Right ventricle myocardium inferior (tissue), 1 donor: ENCODE measurements around the gene IP6K2. TPM values are rescaled to one million over a fixed set of nuclear protein-coding genes. Genes with fewer than 3 reads are reported as not detected.

Experiments
- ATAC-seq: fragments of 200-7000 bp; cut with Tn5 transposase; one replicate; pipeline ENCODE4 v1.9.1; 2020; ENCODE audit warnings: mild to moderate bottlenecking, moderate library complexity
- DNase-seq: peaks from one replicate; pipeline ENCODE4 v3.0.0; 2021; ENCODE audit errors: missing footprints
- intact Hi-C: fragments of 100-400 bp; cut with DNase I; formaldehyde crosslinking; loops from one replicate; pipeline ENCODE4 v1.11.0; 2022
- total RNA-seq: library from RNA; stranded (reverse); fragmentation: NEBNext Ultra II Directional; extraction: Animal tissue kit (Norgen Biotek cat#: 25700); gene quantifications from one replicate; pipeline ENCODE4 v1.2.1, GENCODE V29; 2021
- donor health status: DM: no; HTN: yes; CAD: no; lungs with severe emphysema.

The IP6K2 gene
- total RNA-seq, 1 donor from 2014 or later, result 29.3 TPM

GRCh38 chr3:48680811-48681540 lies 36.0 kb downstream of the IP6K2 start:
- DNase-seq, result no peak
- intact Hi-C loops, result no loop called here
- no peak for ATAC-seq

GRCh38 chr3:48679411-48680391 lies 37.3 kb downstream of the IP6K2 start:
- DNase-seq, result no peak
- ATAC-seq, result no peak
- intact Hi-C loops, result no loop called here

- ATAC-seq (no peak), DNase-seq (no peak)
- intact Hi-C loops, result no loop called here
Measured at GRCh38 chr3:48678566-48679380, 38.2 kb downstream of the IP6K2 start.

- no peak for ATAC-seq
- DNase-seq, result no peak
Measured at GRCh38 chr3:48678056-48678455, 39.0 kb downstream of the IP6K2 start.

GRCh38 chr3:48674505-48674904 lies 42.5 kb downstream of the IP6K2 start:
- no peak for DNase-seq
- ATAC-seq, result no peak
- intact Hi-C loops, result no loop called here

More at GRCh38 chr3:48678056-48678455, 39.0 kb downstream of the IP6K2 start:
- intact Hi-C loops, result no loop called here

GRCh38 chr3:48672522-48672921 lies 44.5 kb downstream of the IP6K2 start:
- DNase-seq, result no peak

GRCh38 chr3:48664929-48665328 lies 52.1 kb downstream of the IP6K2 start:
- intact Hi-C loops, result no loop called here
- no peak for ATAC-seq
- no peak for DNase-seq

More at GRCh38 chr3:48672522-48672921, 44.5 kb downstream of the IP6K2 start:
- intact Hi-C loops, result no loop called here
- no peak for ATAC-seq

- DNase-seq, result no peak
- no peak for ATAC-seq
Measured at GRCh38 chr3:48664313-48664644, 52.7 kb downstream of the IP6K2 start.

GRCh38 chr3:48663489-48664312 lies 53.3 kb downstream of the IP6K2 start:
- peak; percentile 88 for ATAC-seq
- intact Hi-C loops, result no loop called here

More at GRCh38 chr3:48664313-48664644, 52.7 kb downstream of the IP6K2 start:
- intact Hi-C loops, result no loop called here

GRCh38 chr3:48662753-48663488 lies 54.1 kb downstream of the IP6K2 start, which contains the start of gene CELSR3:
Gene CELSR3 (minus strand): TSS chr3:48662886. CDS start chr3:48662634, 252 bp downstream.
- no peak for DNase-seq
- intact Hi-C loops, result no loop called here
- peak; percentile 20 for ATAC-seq

More at GRCh38 chr3:48663489-48664312, 53.3 kb downstream of the IP6K2 start:
- DNase-seq, result peak; percentile 94

GRCh38 chr3:48662145-48662752 lies 54.8 kb downstream of the IP6K2 start:
- ATAC-seq (no peak), DNase-seq (no peak)
- intact Hi-C loops, result no loop called here

- peak; percentile 21 for ATAC-seq
Measured at GRCh38 chr3:48661501-48662144, 55.4 kb downstream of the IP6K2 start.

GRCh38 chr3:48660800-48661400 lies 56.1 kb downstream of the IP6K2 start:
- no peak for ATAC-seq
- intact Hi-C loops, result no loop called here
- no peak for DNase-seq

More at GRCh38 chr3:48661501-48662144, 55.4 kb downstream of the IP6K2 start:
- intact Hi-C loops, result no loop called here
- DNase-seq, result peak; percentile 83

- intact Hi-C loops, result loop anchor here (1.0 kb wide), 1 partner anchor 22 kb away; the partner anchor contains the start of gene SLC26A6
- no peak for ATAC-seq
- no peak for DNase-seq
Measured at GRCh38 chr3:48656841-48657281, 60.2 kb downstream of the IP6K2 start.

- ATAC-seq (peak; percentile 94), DNase-seq (peak; percentile 91)
- intact Hi-C loops, result loop anchor here (1.0 kb wide), 1 partner anchor 21 kb away; the partner anchor contains the start of gene SLC26A6
Measured at GRCh38 chr3:48656061-48656840, 60.8 kb downstream of the IP6K2 start.
